Activated CD4-positive, CD25-positive, alpha-beta regulatory T cell (primary cell): ENCODE results near the gene GAREM2.

Experiments used
- DNase-seq, 4 experiments: peaks; one replicate each; lab custom pipeline; 2025; lab: John Stamatoyannopoulos, UW

GAREM2 gene

DNA sequence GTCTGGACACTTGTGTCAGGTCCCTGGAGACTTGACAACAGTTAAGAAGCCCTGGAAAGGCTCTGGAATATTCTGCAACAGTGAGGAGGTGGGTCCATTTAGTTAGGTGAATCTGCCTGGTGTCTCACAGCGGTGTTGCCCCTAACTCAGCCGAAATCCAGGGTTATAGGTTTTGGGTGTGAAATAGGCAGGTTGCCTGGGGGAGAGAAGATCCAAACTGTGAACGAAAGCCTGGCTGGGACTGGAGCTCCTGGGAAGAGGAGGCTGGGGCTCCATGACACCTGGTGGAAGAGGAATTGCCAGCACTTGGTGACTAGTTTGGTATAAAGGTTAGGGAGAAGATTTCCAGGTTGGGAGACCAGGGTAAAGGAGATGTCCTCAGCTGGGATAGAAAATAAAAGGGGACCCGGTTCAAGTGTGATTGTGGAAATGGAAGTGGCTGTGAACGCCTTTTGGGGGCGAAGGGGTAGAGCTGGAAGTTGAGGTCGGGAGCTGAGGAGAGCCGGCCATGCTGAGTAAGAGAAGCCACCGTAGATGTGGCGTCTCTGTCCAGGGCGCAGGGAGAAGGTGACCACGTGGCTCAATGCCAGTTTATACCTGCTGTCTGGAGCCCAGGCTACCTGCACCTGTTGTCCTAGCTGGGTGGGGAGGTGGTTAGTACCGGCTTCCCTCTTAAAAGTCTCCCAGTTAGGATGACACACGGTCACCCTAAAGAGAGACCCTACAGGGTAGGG lies 3.0 kb upstream of the GAREM2 start:
- no peak for DNase-seq

DNA sequence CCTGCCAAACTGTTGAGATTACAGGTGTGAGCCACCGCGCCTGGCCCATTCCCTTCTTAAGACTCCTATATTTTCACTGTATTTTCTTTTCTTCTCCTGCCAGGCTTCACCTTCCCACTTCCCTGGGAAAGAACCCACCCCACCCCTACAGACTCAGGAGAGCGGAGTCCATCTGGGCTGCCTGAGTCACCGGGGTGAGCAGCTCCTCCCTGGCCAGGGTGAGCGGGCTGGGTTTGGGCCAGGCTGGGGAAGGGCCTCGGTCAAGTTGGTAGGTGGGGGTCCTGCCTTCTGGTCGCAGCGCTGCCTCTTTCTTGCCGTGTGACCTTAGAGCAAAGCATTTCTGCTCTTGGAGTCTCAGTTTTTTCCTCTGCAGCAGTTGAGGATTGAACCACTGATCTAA lies 2.1 kb upstream of the GAREM2 start:
- DNase-seq, result no peak

DNA sequence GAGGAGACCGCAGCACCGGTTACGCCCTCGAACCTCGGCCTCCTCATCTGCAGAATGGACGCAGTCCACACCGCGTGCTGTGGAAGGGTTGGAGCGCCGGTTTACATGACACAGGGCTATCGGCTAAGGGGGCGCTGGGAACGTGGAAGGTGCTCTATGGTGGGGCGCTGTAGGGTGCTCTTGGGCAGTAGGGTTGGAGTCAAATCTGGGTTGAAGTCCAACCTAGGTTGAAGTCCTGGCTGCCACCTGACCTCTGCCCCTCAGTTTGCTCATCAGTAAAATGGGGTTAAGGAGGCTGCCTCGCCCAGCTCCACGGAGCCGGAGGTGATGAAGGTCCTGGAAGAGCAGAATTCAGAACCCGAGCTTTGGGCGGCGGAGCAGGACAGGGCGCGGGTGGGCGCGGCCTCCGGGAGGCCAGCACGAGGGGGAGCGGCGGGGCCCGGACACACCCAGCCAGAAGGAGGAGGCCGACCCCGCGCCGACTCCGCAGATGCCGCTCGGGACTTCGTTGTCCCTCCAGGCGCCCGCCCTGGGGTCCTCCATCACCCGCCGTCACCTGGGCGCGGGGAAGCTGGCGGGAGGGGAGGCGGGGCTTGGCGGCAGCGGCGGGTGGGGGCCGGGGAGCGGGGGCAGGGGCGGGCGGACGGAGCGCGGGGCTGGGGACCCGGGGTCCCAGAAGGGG lies 558 bp upstream of the GAREM2 start:
- DNase-seq, result no peak

DNA sequence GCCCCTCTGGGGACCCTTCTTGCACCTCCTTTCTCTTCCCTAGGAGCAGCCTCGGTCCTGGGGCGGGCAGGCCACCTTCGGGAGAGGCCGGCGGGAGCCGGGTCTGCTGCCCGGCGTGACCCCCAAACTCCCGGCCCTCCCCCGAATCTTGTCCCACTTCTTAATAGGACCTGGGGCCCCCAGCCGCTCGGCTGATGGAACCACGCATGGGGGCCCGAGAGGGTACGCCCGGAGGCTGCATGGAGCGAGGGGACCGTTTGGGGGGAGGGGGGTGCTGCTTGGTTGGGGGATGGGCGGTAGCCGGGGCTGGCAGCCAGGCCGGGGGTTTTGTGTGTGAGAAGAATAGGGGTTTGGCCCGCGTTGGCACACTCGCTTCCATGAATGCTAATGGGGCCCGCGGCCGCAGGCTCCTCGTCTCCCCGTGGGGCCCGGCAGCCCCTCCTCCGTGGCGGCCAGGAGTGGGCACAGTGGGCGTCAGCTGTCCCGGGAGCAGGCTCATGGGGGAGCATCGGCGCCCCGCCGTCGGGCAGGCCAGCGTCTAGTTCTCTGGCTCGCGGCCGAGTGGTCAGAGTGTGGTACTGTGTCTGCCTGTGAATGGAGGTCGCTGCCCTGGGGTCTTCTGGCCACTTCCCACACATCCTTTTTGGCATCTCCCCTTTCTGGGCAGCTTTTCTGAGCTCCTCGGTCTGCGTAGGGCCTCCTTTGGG lies 1.0 kb downstream of the GAREM2 start:
- no peak for DNase-seq

DNA sequence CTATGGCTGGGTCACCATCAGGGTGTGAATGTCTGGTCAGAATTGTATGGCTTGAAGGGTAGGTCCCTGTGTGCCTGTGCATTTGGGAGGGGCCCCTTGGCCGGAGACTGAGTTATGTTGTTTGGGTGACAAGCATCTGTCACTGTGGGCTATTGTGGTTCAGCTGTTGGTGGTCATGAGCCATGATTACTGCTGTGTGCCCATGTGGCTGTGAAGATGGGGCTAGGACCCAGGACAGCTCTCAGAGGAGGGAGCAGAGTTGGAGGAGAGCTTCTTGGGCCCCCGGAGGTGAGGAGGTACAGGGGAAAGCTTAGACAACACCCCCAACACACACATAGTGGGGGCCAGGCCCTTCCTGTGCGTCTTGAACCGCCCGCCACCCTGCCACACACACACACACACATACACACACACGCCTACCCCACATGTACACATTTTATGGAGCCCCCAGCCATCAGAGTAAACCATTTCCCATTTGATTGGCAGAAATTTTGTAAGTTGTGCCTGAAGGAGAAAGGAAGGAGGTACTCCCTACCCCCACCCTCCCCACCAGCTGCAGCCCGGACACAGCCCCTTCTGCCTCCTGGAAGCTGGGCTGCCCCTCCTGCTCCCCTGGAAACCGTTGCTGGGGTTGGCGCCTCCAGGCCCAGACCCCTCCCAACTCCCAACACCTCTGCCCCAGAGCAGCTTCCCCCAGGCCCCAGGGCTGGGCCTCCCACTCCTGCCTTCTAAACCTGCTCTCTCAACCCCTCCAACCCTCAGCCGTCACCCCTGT lies 2.0 kb downstream of the GAREM2 start:
- no peak for DNase-seq

DNA sequence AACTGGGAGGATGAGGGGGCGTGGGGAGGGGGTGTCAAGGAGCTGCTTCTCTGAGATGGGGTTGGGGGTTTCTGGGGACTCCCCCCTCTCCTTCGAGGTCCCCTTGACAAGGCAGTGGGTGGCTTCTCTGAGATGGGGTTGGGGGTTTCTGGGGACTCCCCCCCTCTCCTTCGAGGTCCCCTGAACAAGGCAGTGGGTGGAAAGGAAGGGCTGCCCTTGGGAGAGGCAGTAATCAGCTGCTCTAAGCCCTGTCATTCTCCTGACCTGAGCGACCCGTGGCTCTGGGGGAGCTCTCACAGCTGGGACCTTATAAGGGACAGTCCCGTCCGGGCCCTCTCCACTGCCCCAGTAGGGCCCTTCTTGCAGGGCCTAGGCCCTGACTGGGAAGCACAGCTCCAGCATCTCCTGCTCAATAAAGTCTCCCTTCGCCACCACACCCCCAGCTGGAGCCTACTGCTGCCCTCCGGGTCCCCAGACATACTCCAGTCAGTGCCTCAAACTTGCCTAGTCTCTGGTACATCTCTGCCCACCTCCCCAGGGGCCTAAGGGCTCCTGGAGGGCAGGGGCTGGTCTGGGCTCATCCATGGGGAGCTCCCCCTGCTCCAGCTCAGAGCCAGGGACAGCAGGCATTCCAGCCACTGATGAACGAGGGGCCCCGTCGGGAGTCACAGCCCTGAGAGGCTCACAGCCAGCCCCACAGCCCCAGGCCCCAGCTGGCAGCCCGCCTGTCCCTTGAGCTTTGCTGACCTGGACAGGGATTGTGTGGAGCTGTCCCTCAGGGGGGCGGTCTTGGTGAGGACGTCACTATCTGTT lies 2.8 kb downstream of the GAREM2 start:
- DNase-seq, result no peak

DNA sequence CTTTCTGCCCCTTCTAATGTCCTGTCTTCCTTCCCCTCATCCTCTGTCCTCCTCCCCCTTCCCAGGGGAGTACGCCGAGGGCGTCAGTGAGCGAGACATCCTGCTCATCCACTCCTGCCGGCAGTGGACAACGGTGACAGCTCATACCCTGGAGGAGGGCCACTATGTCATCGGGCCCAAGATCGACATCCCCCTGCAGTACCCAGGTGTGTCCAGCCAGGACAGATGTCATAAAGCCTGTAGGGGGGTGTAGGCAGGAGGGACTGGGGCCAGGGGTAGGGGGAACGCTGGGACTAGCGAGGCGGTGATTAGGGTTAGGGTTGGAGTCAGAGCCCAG lies 3.4 kb downstream of the GAREM2 start:
- no peak for DNase-seq

DNA sequence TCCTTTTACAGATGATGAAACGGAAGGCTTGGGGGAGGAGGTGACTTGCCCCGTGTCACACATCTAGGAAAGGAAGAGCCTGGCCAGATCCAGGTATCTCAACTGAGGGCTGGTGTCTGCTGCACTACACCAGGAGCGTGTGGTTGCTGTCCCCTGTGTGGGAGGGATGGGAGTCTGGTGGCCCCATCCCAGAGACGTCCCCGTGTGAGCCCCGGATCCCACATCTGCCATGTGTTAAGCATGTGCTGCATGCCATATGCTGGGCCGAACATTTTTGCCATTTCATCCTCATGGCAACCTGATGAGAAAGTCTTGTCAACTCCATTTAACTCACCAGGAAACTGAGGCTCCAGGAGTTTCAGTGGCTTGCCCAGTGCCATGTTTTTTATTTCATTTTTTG lies 4.2 kb downstream of the GAREM2 start:
- DNase-seq, result no peak

DNA sequence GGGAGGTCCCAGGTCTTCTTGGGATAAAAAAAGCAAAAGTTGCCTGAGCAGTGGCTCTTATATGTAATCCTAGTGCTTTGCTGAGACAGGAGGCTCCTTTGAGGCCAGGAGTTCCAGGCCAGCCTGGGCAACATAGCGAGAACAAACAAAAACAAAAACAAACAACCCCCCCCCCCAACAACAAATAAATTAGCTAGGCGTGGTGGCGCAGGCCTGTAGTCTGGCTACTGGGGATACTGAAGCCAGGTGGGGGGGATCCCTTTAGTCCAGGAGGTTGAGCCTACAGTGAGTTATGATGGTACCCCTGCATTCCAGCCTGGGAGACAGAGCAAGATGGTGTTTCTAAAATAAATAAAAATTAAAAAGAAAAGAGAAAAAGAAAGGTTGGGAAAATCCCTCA lies 5.4 kb downstream of the GAREM2 start:
- no peak for DNase-seq

DNA sequence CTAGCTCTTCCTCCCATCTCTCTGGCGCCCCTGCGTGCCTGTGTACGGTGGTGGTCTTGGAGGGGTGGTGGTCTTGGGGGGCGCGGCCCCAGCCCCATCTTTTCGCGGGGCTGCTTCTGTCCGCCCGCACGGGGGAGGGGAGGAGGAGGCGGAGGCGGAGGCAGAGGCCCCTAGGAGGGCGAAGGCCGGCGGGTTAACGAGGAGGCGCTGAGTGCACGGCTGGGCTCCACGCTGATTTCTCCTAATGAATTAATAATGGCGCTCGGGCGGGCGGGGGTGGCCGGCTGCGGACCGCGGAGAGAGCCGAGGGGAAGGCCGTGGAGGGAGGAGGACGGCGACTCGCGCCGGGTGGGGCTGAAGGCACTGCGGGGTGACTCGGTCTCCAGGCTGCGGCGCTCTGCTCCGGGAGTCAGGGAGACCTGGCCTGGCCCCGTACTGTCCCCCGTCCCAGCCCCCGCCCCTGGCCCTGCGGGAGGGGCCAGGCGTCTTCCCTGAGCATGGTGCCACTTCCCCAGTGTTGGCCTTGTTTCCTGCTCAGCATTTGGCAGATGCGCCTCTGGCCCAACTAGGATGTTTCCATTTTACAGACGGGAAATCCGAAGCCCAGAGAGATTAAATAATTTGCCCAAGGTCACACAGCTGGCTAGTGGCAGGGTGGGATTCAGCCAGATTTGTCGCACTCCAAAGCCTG lies 6.0 kb downstream of the GAREM2 start:
- no peak for DNase-seq

DNA sequence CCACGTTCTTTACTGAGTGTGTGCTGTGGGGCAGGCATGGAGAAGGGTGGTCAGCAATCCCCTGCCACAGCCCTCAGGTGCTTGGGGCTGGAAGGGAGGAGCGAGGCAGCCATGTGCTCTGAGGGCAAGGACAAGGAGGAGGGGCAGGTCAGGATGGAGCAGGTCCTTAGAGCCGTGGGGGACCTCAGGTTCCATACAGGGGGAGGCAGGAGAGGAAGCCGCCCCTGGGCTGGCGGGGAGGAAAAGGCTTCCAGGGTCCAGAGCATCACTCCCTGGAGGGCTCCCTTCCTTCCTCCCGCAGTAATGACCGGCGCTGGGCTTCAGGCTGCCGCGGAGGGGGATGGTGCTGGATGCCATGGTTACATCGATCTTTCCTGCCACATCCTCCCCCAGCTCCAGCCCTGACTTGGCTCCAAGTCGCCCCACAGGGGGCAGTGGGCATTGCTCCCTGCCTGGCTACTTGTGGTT lies 6.6 kb downstream of the GAREM2 start:
- DNase-seq, result no peak

DNA sequence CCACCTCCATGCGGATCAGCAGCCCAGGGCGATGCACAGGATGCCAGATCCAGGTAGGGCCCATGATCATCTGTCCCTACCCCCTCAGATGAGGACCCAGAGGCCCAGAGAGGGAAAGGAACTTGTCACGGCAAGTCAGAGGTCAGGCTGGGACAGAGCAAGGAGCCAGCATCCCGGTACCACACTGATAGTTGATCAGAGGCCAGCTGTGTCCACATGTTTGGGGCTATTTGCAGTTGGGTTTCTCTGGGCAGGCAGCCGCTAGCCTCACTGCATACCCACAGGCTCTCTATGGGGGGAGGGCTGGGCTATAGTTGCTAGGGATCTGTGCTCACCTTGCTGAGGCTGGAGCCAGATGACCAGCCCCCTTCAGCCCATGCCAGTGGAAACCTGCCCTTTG lies 9.6 kb downstream of the GAREM2 start:
- DNase-seq, result no peak

DNA sequence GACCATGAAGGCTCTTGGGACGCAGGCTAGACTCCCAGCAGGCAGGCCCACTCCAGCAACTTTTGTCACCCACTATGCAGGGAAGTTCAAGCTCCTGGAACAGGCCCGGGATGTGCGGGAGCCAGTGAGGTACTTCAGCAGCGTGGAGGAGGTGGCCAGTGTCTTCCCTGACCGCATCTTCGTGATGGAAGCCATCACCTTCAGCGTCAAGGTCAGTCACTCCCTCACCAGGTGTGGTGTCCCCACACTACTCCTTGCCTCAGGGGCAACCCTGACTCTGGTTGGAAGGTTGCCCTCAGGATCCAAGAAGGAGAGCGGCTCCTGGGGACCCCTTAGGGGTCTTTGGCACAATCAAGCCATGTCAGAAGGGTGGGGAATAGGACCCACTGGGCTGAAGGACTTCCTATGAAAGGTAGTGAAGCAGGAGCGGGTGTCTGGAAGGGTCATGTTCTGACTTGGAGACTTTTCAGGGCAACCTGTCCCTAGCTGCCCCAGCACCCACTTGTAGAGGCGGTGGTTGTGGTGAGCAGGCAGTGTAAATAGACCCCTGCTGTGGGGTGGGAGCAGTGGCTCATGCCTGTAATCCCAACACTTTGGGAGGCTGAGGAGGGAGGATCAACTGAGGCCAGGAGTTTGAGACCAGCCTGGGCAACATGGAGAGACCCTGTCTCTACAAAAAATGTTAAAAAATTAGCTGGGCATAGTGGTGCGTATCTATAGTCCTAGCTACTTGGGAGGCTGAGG lies 10.2 kb downstream of the GAREM2 start:
- no peak for DNase-seq

DNA sequence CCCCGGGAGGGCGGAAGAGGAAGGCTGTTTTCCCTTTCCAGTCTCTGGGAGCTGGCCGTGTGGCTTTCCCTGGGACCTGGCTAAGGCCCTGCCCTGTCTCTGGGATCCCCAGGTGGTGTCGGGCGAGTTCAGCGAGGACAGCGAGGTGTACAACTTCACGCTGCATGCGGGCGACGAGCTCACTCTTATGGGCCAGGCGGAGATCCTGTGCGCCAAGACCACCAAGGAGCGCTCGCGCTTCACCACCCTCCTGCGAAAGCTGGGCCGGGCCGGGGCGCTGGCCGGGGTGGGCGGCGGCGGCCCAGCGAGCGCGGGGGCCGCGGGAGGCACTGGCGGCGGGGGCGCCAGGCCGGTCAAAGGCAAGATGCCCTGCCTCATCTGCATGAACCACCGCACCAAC lies 11.2 kb downstream of the GAREM2 start:
- DNase-seq, result no peak

DNA sequence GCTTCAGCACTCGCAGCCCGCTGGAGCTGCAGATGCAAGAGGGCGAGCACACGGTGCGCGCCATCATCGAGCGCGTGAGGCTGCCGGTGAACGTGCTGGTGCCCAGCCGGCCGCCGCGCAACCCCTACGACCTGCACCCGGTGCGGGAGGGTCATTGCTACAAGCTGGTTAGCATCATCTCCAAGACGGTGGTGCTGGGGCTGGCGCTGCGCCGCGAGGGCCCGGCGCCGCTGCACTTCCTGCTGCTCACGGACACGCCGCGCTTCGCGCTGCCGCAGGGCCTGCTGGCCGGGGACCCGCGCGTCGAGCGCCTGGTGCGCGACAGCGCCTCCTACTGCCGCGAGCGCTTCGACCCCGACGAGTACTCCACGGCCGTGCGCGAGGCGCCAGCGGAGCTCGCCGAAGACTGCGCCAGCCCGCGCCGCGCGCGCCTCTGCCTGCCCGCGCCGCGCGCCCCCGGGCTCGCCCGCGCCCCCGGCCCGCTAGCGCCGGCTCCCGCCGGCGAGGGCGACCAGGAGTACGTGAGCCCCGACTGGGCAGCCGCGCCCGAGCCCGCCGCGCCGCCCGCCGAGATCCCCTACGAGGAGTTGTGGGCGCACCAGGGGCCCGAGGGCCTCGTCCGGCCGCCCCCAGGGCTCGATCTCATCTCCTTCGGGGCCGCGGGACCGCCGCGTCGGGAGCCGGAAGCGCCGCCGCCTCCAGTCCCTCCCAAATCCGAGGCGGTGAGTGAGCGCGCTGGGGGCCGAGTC lies 11.8 kb downstream of the GAREM2 start:
- DNase-seq, result peak; percentile 52 to 84 (median 76)

DNA sequence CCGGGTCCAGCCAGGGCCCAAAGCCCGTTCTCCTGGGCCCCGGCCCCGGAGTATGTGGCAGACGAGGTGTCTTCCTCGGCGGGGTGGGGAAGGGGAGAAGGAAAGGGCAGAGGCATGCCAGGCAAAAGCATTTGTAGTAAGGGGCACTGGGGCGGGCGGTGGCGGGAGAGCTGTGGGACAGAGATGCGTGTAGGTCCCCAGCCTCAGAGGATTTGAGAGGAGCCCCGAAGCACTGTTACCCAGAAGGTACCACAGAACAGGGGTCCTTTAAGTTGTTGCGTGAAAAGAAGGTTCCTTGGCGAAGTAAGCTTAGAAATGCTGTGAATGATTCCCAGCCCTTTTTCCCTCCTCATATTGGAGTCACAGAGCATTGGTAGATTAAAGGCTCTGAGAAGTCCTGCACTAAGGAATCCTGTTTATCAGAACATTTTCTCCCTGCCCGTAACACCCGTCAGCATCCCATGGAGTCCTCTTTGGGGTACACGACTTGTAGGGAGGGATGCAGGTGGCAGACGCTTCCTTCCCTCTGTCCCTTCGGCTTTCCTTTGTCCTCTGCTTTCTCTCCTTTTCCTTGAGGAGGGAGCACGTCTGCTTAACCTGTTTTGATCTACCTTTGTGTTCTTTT lies 12.5 kb downstream of the GAREM2 start:
- DNase-seq, result no peak

DNA sequence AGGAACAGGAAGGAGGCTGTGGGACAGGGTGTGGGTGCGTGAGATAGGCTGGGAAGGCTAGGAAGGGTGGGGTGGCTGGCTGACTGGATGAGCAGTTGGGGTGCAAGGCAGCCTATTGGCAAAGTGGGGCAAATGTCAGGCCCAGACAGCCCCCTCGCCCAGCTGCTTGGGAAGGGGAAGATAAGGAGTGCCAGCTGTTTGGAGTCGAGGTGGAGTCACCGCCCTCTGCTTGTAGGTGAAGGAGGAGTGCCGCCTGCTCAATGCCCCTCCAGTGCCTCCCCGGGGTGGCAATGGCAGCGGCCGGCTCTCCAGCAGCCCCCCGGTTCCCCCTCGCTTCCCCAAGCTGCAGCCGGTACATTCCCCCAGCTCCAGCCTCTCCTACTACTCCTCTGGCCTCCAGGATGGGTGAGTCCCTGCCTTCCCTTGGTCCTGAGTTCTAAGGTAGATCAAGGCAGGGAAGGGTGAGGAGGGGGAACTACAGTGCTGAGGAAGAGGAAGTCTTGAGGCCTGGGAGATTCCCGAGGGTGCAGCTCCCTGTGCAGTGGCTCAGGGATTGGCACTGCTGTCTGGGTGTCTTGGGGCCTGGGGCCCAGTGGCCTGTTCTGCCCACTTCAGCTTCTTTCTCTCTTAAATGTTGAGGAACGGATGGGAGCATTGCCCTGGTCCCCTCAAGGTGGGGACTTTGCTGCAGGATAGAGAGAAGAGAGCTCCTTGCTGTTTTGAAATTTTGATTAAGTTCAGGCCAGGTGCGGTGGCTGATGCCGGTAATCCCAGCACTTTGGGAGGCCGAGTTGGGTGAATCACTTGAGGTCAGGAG lies 13.3 kb downstream of the GAREM2 start:
- DNase-seq, result no peak

DNA sequence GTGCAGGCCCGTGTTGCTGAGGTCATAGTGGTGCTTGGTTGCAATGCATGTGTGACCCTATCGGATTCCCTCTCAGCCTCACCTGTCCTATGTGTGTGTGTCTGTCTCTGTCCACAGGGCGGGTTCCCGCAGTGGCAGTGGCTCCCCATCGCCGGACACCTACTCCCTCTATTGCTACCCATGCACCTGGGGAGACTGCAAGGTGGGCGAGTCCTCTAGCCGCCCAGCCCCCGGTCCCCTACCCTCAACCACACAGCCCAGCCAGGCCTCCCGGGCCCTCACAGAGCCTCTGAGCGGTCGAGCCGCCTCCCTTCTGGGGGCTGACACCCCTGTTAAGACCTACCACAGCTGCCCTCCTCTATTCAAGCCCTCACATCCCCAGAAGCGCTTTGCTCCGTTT lies 14.2 kb downstream of the GAREM2 start:
- DNase-seq, result no peak
